K562 treated with DMSO at 1 percent for 12 hours (cell line): Measurements from ENCODE around the gene KCNK5. TPM values are rescaled to one million over a fixed set of nuclear protein-coding genes. Genes with fewer than 3 reads are reported as not detected.

ENCODE experiments used
- total RNA-seq: library from RNA; unstranded; fragments of 300-600 nt; gene quantifications from 2 replicates; pipeline ENCODE4 v1.2.3, GENCODE V29; 2022; ENCODE audit not compliant: insufficient read depth

KCNK5 gene
- 11.8 and 19.0 TPM in 2 replicates for total RNA-seq

GRCh38 chr6:39228992-39229767 lies at the start of gene KCNK5:
Gene KCNK5 (minus strand): TSS chr6:39229475. CDS start chr6:39229111, 364 bp downstream.

Other genes with a start within 250 kb of the KCNK5 start
- not detected in 2 replicates for gene GLP1R, start 180.7 kb downstream of the KCNK5 start, total RNA-seq
- 6.9 and 12.2 TPM in 2 replicates for gene SAYSD1, start 114.3 kb downstream of the KCNK5 start, total RNA-seq
- not detected in 2 replicates for gene KCNK17, start 84.9 kb upstream of the KCNK5 start, total RNA-seq
- not detected in 2 replicates for gene KCNK16, start 93.2 kb upstream of the KCNK5 start, total RNA-seq